Liver (tissue), 9 donors: ENCODE data around the gene FIBCD1. TPM values are rescaled to one million over a fixed set of nuclear protein-coding genes. Genes with fewer than 3 reads are reported as not detected.

ENCODE experiments used
- DNase-seq: peaks from one replicate; pipeline ENCODE4 v3.0.0-alpha.2; 2017; ENCODE audit warnings: low spot score
- H3K27ac ChIP-seq, 2 donors: one replicate each; pipeline ENCODE4 v1.7.0; 2013; ENCODE audit warnings: inconsistent platforms in 2 of 2, low read length in 2 of 2, control low read depth in 1 of 2, low read depth in 1 of 2, mild to moderate bottlenecking in 1 of 2
- H3K27me3 ChIP-seq, 4 donors: one replicate each; pipeline versions ENCODE4 v1.6.1 to v1.7.0; 2013; ENCODE audit warnings: low read length in 3 of 4, inconsistent platforms in 1 of 4, mild to moderate bottlenecking in 1 of 4, moderate library complexity in 1 of 4; ENCODE audit not compliant: control insufficient read depth in 4 of 4, insufficient read depth in 4 of 4
- H3K36me3 ChIP-seq, 4 donors: one replicate each; pipeline versions ENCODE4 v1.6.1 to v1.7.0; 2013; ENCODE audit warnings: low read length in 3 of 4, mild to moderate bottlenecking in 3 of 4, low read depth in 1 of 4, moderate library complexity in 1 of 4; ENCODE audit not compliant: control insufficient read depth in 4 of 4, insufficient read depth in 3 of 4
- H3K4me1 ChIP-seq, 4 donors: one replicate each; pipeline versions ENCODE4 v1.6.1 to v1.7.0; 2013; ENCODE audit warnings: low read length in 3 of 4, mild to moderate bottlenecking in 3 of 4, moderate library complexity in 1 of 4; ENCODE audit not compliant: control insufficient read depth in 4 of 4, insufficient read depth in 4 of 4
- H3K4me3 ChIP-seq, 3 donors: one replicate each; pipeline versions ENCODE4 v1.6.1 to v1.7.0; 2013; ENCODE audit warnings: low read length in 3 of 3, control low read depth in 1 of 3, low read depth in 1 of 3, mild to moderate bottlenecking in 1 of 3
- H3K9ac ChIP-seq, 2 donors: one replicate each; pipeline ENCODE4 v1.7.0; 2013; ENCODE audit warnings: low read length in 2 of 2, mild to moderate bottlenecking in 2 of 2, moderate library complexity in 2 of 2, control low read depth in 1 of 2, low read depth in 1 of 2
- H3K9me3 ChIP-seq, 4 donors: one replicate each; pipeline versions ENCODE4 v1.6.1 to v1.7.0; 2013; ENCODE audit warnings: low read length in 3 of 4; ENCODE audit not compliant: control insufficient read depth in 4 of 4
- ATF3 ChIP-seq: IDR thresholded peaks from 2 replicates; pipeline ENCODE4 v1.6.1; 2016; ENCODE audit warnings: antibody characterized with exemption
- CTCF ChIP-seq: fragments of 150-350 bp; IDR thresholded peaks from 2 replicates; pipeline ENCODE4 v1.5.1; 2017; ENCODE audit warnings: improper control_type of control experiment, low read depth, low read length; ENCODE audit not compliant: missing input control
- EGR1 ChIP-seq, 2 donors: IDR thresholded peaks; 2 replicates each; pipeline ENCODE4 v1.6.1; 2016 to 2018; ENCODE audit warnings: antibody characterized with exemption in 2 of 2, low read depth in 2 of 2
- FOXA1 ChIP-seq: IDR thresholded peaks from 2 replicates; pipeline ENCODE4 v1.6.1; 2016; ENCODE audit warnings: antibody characterized with exemption
- FOXA2 ChIP-seq: IDR thresholded peaks from 2 replicates; pipeline ENCODE4 v1.6.1; 2016; ENCODE audit warnings: antibody characterized with exemption
- GABPA ChIP-seq, 2 donors: IDR thresholded peaks in 1 of 2; conservative IDR thresholded peaks in 1 of 2; 2 replicates each; pipeline ENCODE4 v1.6.1; 2016; ENCODE audit warnings: antibody characterized with exemption in 2 of 2, mild to moderate bottlenecking in 1 of 2, moderate library complexity in 1 of 2
- HNF4A ChIP-seq, 2 donors: conservative IDR thresholded peaks; 2 replicates each; pipeline ENCODE4 v1.6.1; 2016; ENCODE audit warnings: antibody characterized with exemption in 2 of 2, mild to moderate bottlenecking in 2 of 2
- HNF4G ChIP-seq: IDR thresholded peaks from 2 replicates; pipeline ENCODE4 v1.6.1; 2016; ENCODE audit warnings: antibody characterized with exemption
- JUND ChIP-seq, 2 donors: IDR thresholded peaks; 2 replicates each; pipeline ENCODE4 v1.6.1; 2016; ENCODE audit warnings: antibody characterized with exemption in 2 of 2
- NR2F2 ChIP-seq: IDR thresholded peaks from 2 replicates; pipeline ENCODE4 v1.6.1; 2016; ENCODE audit warnings: antibody characterized with exemption
- RAD21 ChIP-seq, 2 donors: IDR thresholded peaks; 2 replicates each; pipeline ENCODE4 v1.6.1; 2016; ENCODE audit warnings: antibody characterized with exemption in 2 of 2, mild to moderate bottlenecking in 2 of 2
- REST ChIP-seq: IDR thresholded peaks from 2 replicates; pipeline ENCODE4 v1.6.1; 2016; ENCODE audit warnings: antibody characterized with exemption, mild to moderate bottlenecking
- RXRA ChIP-seq, 2 donors: IDR thresholded peaks; 2 replicates each; pipeline ENCODE4 v1.6.1; 2017 to 2018; ENCODE audit warnings: antibody characterized with exemption in 2 of 2, mild to moderate bottlenecking in 1 of 2
- SP1 ChIP-seq: IDR thresholded peaks from 2 replicates; pipeline ENCODE4 v1.6.1; 2018; ENCODE audit warnings: antibody characterized with exemption, mild to moderate bottlenecking
- YY1 ChIP-seq: IDR thresholded peaks from 2 replicates; pipeline ENCODE4 v1.6.1; 2016; ENCODE audit warnings: antibody characterized with exemption, mild to moderate bottlenecking
- ZBTB33 ChIP-seq: IDR thresholded peaks from 2 replicates; pipeline ENCODE4 v1.6.1; 2016; ENCODE audit warnings: antibody characterized with exemption
- WGBS: extraction: QIAGEN DNeasy Blood & Tissue Kit; methylation state at CpG from one replicate; pipeline ENCODE4 v1.1.7; 2013; 5-methylcytosine and 5-hydroxymethylcytosine counted together
- polyA plus RNA-seq, 2 donors: library from polyadenylated mRNA; stranded (reverse) in 1 of 2; unstranded in 1 of 2; fragments of 200-250 nt in 1 of 2; fragments of >200 nt in 1 of 2; fragmentation: Nextera tagmentation in 1 of 2; extraction: Ambion mirVana in 1 of 2; gene quantifications; one replicate each; pipeline versions ENCODE4 v1.2.1 to v1.2.3, GENCODE V29; 2013 to 2015
- total RNA-seq, 2 donors: library from RNA; depleted of rRNA; stranded (reverse); fragments of >200 nt; gene quantifications; one replicate each; pipeline ENCODE4 v1.2.3, GENCODE V29; 2014
- donor health status: healthy.
- donor health status: healthy.
- donor health status: healthy.
- donor health status: healthy.
- donor health status: healthy.

The FIBCD1 gene
- total and polyA plus RNA-seq, 4 donors, result not detected

- no peaks in the 10 kb centered on the region for H3K36me3 ChIP-seq
- H3K4me1 ChIP-seq, result no peaks in the 10 kb centered on the region
- WGBS, result 69% methylated on average over 19 of the region's 19 CpGs
- no peak for TF ChIP-seq FOXA1
- no peak for TF ChIP-seq RXRA (IDR thresholded peaks at IDR 0.05)
- TF ChIP-seq ATF3, result no peak
- TF ChIP-seq YY1, result no peak
- TF ChIP-seq RAD21 (IDR thresholded peaks at IDR 0.05), result no peak
- no peak for TF ChIP-seq HNF4G
- TF ChIP-seq JUND (IDR thresholded peaks at IDR 0.05), result no peak
- no peak for TF ChIP-seq CTCF
- no peak for TF ChIP-seq REST
- TF ChIP-seq HNF4A (conservative IDR thresholded peaks at IDR 0.05), result no peak
- no peak for TF ChIP-seq GABPA (IDR thresholded peaks at IDR 0.05 in 1 of 2, conservative IDR thresholded peaks at IDR 0.05 in 1 of 2)
- no peak for TF ChIP-seq ZBTB33
- no peak for TF ChIP-seq EGR1 (IDR thresholded peaks at IDR 0.05; ENCODE audit: low read depth in 2 of 2)
- TF ChIP-seq SP1, result no peak
- no peak for TF ChIP-seq NR2F2
- TF ChIP-seq FOXA2, result no peak
- H3K4me3 ChIP-seq, result no peak overlapping the region
- H3K9me3 ChIP-seq, result no peaks in the 10 kb centered on the region
- no peak overlapping the region for H3K9ac ChIP-seq
- DNase-seq, result no peak
- peaks cover 0 to 9% (median 0%) of the 10 kb centered on the region in 4 donors for H3K27me3 ChIP-seq
- H3K27ac ChIP-seq, result no peak overlapping the region
Observed at GRCh38 chr9:130972957-130973685, 34.1 kb upstream of the FIBCD1 start.
